ENCODE data around the gene SLC25A44. TPM values are rescaled to one million over a fixed set of nuclear protein-coding genes. Genes with fewer than 3 reads are reported as not detected.

Gene SLC25A44
- total RNA-seq, 1 experiment from 2014 or later, result 33.0 TPM

DNA sequence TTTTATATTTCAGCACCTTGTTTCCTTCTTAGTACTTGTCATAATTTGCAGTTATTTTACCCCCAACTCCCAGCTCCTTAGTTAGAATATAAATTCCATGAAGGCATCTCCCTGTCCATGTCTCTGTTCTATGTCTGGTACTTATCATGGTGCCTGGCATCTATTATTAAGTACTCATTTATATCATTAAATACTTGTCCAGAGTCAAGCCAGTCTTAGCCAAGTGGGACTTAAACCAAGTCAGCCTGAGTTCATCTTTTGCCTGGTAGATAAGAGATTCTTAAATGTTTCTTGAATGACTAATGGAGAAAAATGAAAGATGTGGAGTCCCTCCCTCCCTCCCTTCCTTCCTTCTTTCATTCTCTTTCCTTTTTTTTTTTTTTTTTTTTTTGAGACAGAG is 9.4 kb downstream of the SLC25A44 start:
- no peak overlapping the region for H3K4me3 ChIP-seq (ENCODE audit: low read depth in 2 of 2, low read length in 2 of 2)
- no TSS peak for BruUV-seq (replicated peaks)
- TF ChIP-seq TCF7L2 (IDR thresholded peaks at IDR 0.05; ENCODE audit: low read depth, low read length) (no peak), SIN3A (IDR thresholded peaks at IDR 0.05; ENCODE audit: borderline replicate concordance, insufficient read depth, low read depth, low read length) (no peak), POLR2AphosphoS5 (IDR thresholded peaks at IDR 0.05; ENCODE audit: low read depth, low read length) (no peak)
- TF ChIP-seq, protein P1, sequence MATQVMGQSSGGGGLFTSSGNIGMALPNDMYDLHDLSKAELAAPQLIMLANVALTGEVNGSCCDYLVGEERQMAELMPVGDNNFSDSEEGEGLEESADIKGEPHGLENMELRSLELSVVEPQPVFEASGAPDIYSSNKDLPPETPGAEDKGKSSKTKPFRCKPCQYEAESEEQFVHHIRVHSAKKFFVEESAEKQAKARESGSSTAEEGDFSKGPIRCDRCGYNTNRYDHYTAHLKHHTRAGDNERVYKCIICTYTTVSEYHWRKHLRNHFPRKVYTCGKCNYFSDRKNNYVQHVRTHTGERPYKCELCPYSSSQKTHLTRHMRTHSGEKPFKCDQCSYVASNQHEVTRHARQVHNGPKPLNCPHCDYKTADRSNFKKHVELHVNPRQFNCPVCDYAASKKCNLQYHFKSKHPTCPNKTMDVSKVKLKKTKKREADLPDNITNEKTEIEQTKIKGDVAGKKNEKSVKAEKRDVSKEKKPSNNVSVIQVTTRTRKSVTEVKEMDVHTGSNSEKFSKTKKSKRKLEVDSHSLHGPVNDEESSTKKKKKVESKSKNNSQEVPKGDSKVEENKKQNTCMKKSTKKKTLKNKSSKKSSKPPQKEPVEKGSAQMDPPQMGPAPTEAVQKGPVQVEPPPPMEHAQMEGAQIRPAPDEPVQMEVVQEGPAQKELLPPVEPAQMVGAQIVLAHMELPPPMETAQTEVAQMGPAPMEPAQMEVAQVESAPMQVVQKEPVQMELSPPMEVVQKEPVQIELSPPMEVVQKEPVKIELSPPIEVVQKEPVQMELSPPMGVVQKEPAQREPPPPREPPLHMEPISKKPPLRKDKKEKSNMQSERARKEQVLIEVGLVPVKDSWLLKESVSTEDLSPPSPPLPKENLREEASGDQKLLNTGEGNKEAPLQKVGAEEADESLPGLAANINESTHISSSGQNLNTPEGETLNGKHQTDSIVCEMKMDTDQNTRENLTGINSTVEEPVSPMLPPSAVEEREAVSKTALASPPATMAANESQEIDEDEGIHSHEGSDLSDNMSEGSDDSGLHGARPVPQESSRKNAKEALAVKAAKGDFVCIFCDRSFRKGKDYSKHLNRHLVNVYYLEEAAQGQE (IDR thresholded peaks at IDR 0.05; ENCODE audit: insufficient read depth in 1 of 2, low read depth in 2 of 2, low read length in 1 of 2), result no peak
- TF ChIP-seq, protein P2, sequence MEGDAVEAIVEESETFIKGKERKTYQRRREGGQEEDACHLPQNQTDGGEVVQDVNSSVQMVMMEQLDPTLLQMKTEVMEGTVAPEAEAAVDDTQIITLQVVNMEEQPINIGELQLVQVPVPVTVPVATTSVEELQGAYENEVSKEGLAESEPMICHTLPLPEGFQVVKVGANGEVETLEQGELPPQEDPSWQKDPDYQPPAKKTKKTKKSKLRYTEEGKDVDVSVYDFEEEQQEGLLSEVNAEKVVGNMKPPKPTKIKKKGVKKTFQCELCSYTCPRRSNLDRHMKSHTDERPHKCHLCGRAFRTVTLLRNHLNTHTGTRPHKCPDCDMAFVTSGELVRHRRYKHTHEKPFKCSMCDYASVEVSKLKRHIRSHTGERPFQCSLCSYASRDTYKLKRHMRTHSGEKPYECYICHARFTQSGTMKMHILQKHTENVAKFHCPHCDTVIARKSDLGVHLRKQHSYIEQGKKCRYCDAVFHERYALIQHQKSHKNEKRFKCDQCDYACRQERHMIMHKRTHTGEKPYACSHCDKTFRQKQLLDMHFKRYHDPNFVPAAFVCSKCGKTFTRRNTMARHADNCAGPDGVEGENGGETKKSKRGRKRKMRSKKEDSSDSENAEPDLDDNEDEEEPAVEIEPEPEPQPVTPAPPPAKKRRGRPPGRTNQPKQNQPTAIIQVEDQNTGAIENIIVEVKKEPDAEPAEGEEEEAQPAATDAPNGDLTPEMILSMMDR (IDR thresholded peaks at IDR 0.05), result no peak
- DNase-seq (ENCODE audit: low read depth, low spot score) (no peak), ATAC-seq (no peak)
- ChIA-PET CTCF (no interaction called here), POLR2A (no interaction called here)
- H3K27me3 ChIP-seq (ENCODE audit: control insufficient read depth, insufficient read depth, low read length), result no peaks in the 10 kb centered on the region
- no peaks in the 10 kb centered on the region for H3K9me3 ChIP-seq (ENCODE audit: control insufficient read depth, insufficient read depth, low read depth, low read length)
- in situ Hi-C loops (cut with HindIII; ENCODE audit: low pct_unique_long_range_greater_than_20kb, low sequenced_read_pairs), result no loop called here
- no peaks in the 10 kb centered on the region for H3K4me1 ChIP-seq (ENCODE audit: control insufficient read depth, insufficient read depth, low read length)
- H3K36me3 ChIP-seq (ENCODE audit: control insufficient read depth, insufficient read depth, low read length), result peaks cover 4% of the 10 kb centered on the region
- intact Hi-C loops (cut with micrococcal nuclease; ENCODE audit: unreplicated experiment), result no loop called here
- no peak overlapping the region for H3K27ac ChIP-seq (ENCODE audit: low read length)

DNA sequence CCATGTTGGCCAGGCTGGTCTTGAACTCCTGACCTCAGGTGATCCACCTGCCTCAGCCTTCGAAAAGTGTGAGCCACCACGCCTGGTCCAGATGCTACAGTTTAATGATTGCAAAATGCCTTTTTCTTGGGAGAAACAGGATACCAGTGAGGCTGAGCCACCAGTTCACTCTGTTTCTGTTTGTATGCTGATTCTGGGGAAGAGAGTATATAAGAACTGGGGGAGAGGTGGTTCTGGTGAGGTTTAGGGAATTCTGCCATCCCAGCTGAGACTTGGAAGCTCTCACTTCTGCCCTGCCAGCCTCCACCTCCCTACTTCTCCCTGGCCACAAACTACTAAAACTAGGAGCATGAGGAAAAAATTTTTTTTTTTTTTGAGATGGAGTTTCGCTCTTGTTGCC is 10.8 kb downstream of the SLC25A44 start:
- in situ Hi-C loops (cut with HindIII; ENCODE audit: low pct_unique_long_range_greater_than_20kb, low sequenced_read_pairs), result no loop called here
- ATAC-seq (no peak), DNase-seq (ENCODE audit: low read depth, low spot score) (no peak)
- H3K36me3 ChIP-seq (ENCODE audit: control insufficient read depth, insufficient read depth, low read length), result peaks cover 7% of the 10 kb centered on the region
- no peaks in the 10 kb centered on the region for H3K4me1 ChIP-seq (ENCODE audit: control insufficient read depth, insufficient read depth, low read length)
- no peaks in the 10 kb centered on the region for H3K9me3 ChIP-seq (ENCODE audit: control insufficient read depth, insufficient read depth, low read depth, low read length)
- intact Hi-C loops (cut with micrococcal nuclease; ENCODE audit: unreplicated experiment), result no loop called here
- TF ChIP-seq TCF7L2 (IDR thresholded peaks at IDR 0.05; ENCODE audit: low read depth, low read length), result no peak
- TF ChIP-seq, protein P2 (IDR thresholded peaks at IDR 0.05), result no peak
- TF ChIP-seq, protein P1 (IDR thresholded peaks at IDR 0.05; ENCODE audit: insufficient read depth in 1 of 2, low read depth in 2 of 2, low read length in 1 of 2), result no peak
- TF ChIP-seq POLR2AphosphoS5 (IDR thresholded peaks at IDR 0.05; ENCODE audit: low read depth, low read length), result no peak
- no peak for TF ChIP-seq SIN3A (IDR thresholded peaks at IDR 0.05; ENCODE audit: borderline replicate concordance, insufficient read depth, low read depth, low read length)
- POLR2A ChIA-PET, result no interaction called here
- H3K4me3 ChIP-seq (ENCODE audit: low read depth in 2 of 2, low read length in 2 of 2), result no peak overlapping the region
- no peaks in the 10 kb centered on the region for H3K27me3 ChIP-seq (ENCODE audit: control insufficient read depth, insufficient read depth, low read length)
- H3K27ac ChIP-seq (ENCODE audit: low read length), result no peak overlapping the region
- CTCF ChIA-PET, result interaction anchor here (0.6 kb wide), 1 partner anchor 31 kb away, joined by 10 read pairs; no protein-coding TSS in a partner anchor
- BruUV-seq (replicated peaks), result no TSS peak
